HEK293 (cell line): Measurements from ENCODE around the gene PERM1.

Source experiments
- FEZF1 ChIP-seq: fragments of 450-650 bp; formaldehyde crosslinking; IDR thresholded peaks from 2 replicates; pipeline ENCODE4 v1.5.1; 2016; ENCODE audit warnings: missing biosample characterization, missing genetic modification characterization
- HOXA7 ChIP-seq: sonication (generic); formaldehyde crosslinking; IDR thresholded peaks from 2 replicates; pipeline ENCODE4 v1.8.1; 2022; ENCODE audit warnings: missing genetic modification reagents, borderline replicate concordance
- IKZF3 ChIP-seq: fragments of 450-650 bp; IDR thresholded peaks from 2 replicates; pipeline ENCODE4 v1.5.0; 2018; ENCODE audit warnings: missing biosample characterization, mild to moderate bottlenecking, missing genetic modification characterization, moderate library complexity
- KLF9 ChIP-seq: fragments of 450-650 bp; formaldehyde crosslinking; IDR thresholded peaks from 2 replicates; pipeline ENCODE4 v1.5.1; 2016; ENCODE audit warnings: missing biosample characterization, missing genetic modification characterization, low read depth
- OSR2 ChIP-seq: fragments of 450-650 bp; formaldehyde crosslinking; IDR thresholded peaks from 2 replicates; pipeline ENCODE4 v1.5.1; 2016; ENCODE audit warnings: missing biosample characterization, missing genetic modification characterization
- SCRT1 ChIP-seq: fragments of 450-650 bp; formaldehyde crosslinking; IDR thresholded peaks from 2 replicates; pipeline ENCODE4 v1.5.1; 2016; ENCODE audit warnings: missing biosample characterization, missing genetic modification characterization, borderline replicate concordance
- SP2 ChIP-seq: fragments of 450-650 bp; formaldehyde crosslinking; IDR thresholded peaks from 2 replicates; pipeline ENCODE4 v1.5.1; 2016; ENCODE audit warnings: missing biosample characterization, missing genetic modification characterization
- TCF7L2 ChIP-seq: IDR thresholded peaks from 2 replicates; pipeline ENCODE4 v1.6.1; 2011; ENCODE audit warnings: low read depth, mild to moderate bottlenecking, inconsistent platforms, low read length, moderate library complexity, borderline replicate concordance
- ZBTB21 ChIP-seq: fragments of 450-650 bp; formaldehyde crosslinking; IDR thresholded peaks from 2 replicates; pipeline ENCODE4 v1.5.1; 2017; ENCODE audit warnings: missing biosample characterization, missing genetic modification characterization
- ZBTB7A ChIP-seq: fragments of 450-650 bp; formaldehyde crosslinking; IDR thresholded peaks from 2 replicates; pipeline ENCODE4 v1.5.1; 2016; ENCODE audit warnings: low read depth, missing biosample characterization, missing genetic modification characterization
- ZEB2 ChIP-seq: fragments of 450-650 bp; formaldehyde crosslinking; IDR thresholded peaks from 2 replicates; pipeline ENCODE4 v1.5.1; 2016; ENCODE audit warnings: missing biosample characterization, missing genetic modification characterization
- ZNF10 ChIP-seq: fragments of 450-650 bp; formaldehyde crosslinking; IDR thresholded peaks from 2 replicates; pipeline ENCODE4 v1.5.1; 2017; ENCODE audit warnings: missing biosample characterization, missing genetic modification characterization
- ZNF169 ChIP-seq: fragments of 450-650 bp; formaldehyde crosslinking; IDR thresholded peaks from 2 replicates; pipeline ENCODE4 v1.5.1; 2016; ENCODE audit warnings: missing biosample characterization, missing genetic modification characterization
- ZNF18 ChIP-seq: fragments of 450-650 bp; formaldehyde crosslinking; IDR thresholded peaks from 2 replicates; pipeline ENCODE4 v1.5.1; 2016; ENCODE audit warnings: missing biosample characterization, missing genetic modification characterization
- ZNF211 ChIP-seq: fragments of 450-650 bp; formaldehyde crosslinking; IDR thresholded peaks from 2 replicates; pipeline ENCODE4 v1.5.1; 2016; ENCODE audit warnings: low read depth, missing biosample characterization, missing genetic modification characterization
- ZNF23 ChIP-seq: fragments of 450-650 bp; formaldehyde crosslinking; IDR thresholded peaks from 2 replicates; pipeline ENCODE4 v1.5.1; 2016; ENCODE audit warnings: missing biosample characterization, missing genetic modification characterization, borderline replicate concordance
- ZNF341 ChIP-seq: fragments of 450-650 bp; formaldehyde crosslinking; IDR thresholded peaks from 2 replicates; pipeline ENCODE4; 2016; ENCODE audit warnings: low read depth, missing biosample characterization, missing genetic modification characterization
- ZNF433 ChIP-seq: fragments of 450-650 bp; formaldehyde crosslinking; IDR thresholded peaks from 2 replicates; pipeline ENCODE4 v1.5.1; 2016; ENCODE audit warnings: missing biosample characterization, missing genetic modification characterization, low read depth
- ZNF473 ChIP-seq: fragments of 450-650 bp; formaldehyde crosslinking; IDR thresholded peaks from 2 replicates; pipeline ENCODE4 v1.5.1; 2017; ENCODE audit warnings: missing biosample characterization, missing genetic modification characterization
- ZNF510 ChIP-seq: fragments of 450-650 bp; formaldehyde crosslinking; IDR thresholded peaks from 2 replicates; pipeline ENCODE4 v1.5.1; 2018; ENCODE audit warnings: mild to moderate bottlenecking, missing genetic modification characterization, missing biosample characterization; ENCODE audit not compliant: insufficient replicate concordance
- ZNF549 ChIP-seq: fragments of 450-650 bp; IDR thresholded peaks from 2 replicates; pipeline ENCODE4 v1.5.1; 2018; ENCODE audit warnings: missing biosample characterization, missing genetic modification characterization, mild to moderate bottlenecking, inconsistent platforms, moderate library complexity
- ZNF555 ChIP-seq: fragments of 450-650 bp; formaldehyde crosslinking; conservative IDR thresholded peaks from 2 replicates; pipeline ENCODE4 v1.5.1; 2017; ENCODE audit warnings: missing biosample characterization, mild to moderate bottlenecking, missing genetic modification characterization, inconsistent platforms
- ZNF621 ChIP-seq: fragments of 450-650 bp; formaldehyde crosslinking; IDR thresholded peaks from 2 replicates; pipeline ENCODE4 v1.5.1; 2017; ENCODE audit warnings: missing biosample characterization, missing genetic modification characterization
- ZNF664 ChIP-seq: fragments of 450-650 bp; formaldehyde crosslinking; IDR thresholded peaks from 2 replicates; pipeline ENCODE4 v1.5.1; 2016; ENCODE audit warnings: missing biosample characterization, missing genetic modification characterization
- ZNF704 ChIP-seq: fragments of 450-650 bp; formaldehyde crosslinking; IDR thresholded peaks from 2 replicates; pipeline ENCODE4 v1.5.1; 2016; ENCODE audit warnings: missing biosample characterization, missing genetic modification characterization
- ZNF747 ChIP-seq: fragments of 450-650 bp; formaldehyde crosslinking; IDR thresholded peaks from 2 replicates; pipeline ENCODE4 v1.5.1; 2016; ENCODE audit warnings: missing biosample characterization, missing genetic modification characterization
- ZNF777 ChIP-seq: fragments of 450-650 bp; formaldehyde crosslinking; IDR thresholded peaks from 2 replicates; pipeline ENCODE4 v1.5.1; 2017; ENCODE audit warnings: missing biosample characterization, missing genetic modification characterization, borderline replicate concordance
- ZNF843 ChIP-seq: fragments of 450-650 bp; formaldehyde crosslinking; IDR thresholded peaks from 2 replicates; pipeline ENCODE4 v1.5.1; 2016; ENCODE audit warnings: missing biosample characterization, missing genetic modification characterization
- ZSCAN16 ChIP-seq: fragments of 450-650 bp; formaldehyde crosslinking; IDR thresholded peaks from 2 replicates; pipeline ENCODE4 v1.5.1; 2016; ENCODE audit warnings: missing biosample characterization, missing genetic modification characterization
- TF ChIP-seq, protein P1 (sequence below): fragments of 450-650 bp; formaldehyde crosslinking; IDR thresholded peaks from 2 replicates; pipeline ENCODE4 v1.5.1; 2016; ENCODE audit warnings: missing biosample characterization, missing genetic modification characterization, borderline replicate concordance
- TF ChIP-seq, protein P2 (sequence below): fragments of 450-650 bp; formaldehyde crosslinking; IDR thresholded peaks from 2 replicates; pipeline ENCODE4 v1.5.1; 2016; ENCODE audit warnings: missing biosample characterization, missing genetic modification characterization

The PERM1 gene

GRCh38 chr1:935751-936231 is 46.1 kb downstream of the PERM1 start (continued):
- TF ChIP-seq, protein P1, sequence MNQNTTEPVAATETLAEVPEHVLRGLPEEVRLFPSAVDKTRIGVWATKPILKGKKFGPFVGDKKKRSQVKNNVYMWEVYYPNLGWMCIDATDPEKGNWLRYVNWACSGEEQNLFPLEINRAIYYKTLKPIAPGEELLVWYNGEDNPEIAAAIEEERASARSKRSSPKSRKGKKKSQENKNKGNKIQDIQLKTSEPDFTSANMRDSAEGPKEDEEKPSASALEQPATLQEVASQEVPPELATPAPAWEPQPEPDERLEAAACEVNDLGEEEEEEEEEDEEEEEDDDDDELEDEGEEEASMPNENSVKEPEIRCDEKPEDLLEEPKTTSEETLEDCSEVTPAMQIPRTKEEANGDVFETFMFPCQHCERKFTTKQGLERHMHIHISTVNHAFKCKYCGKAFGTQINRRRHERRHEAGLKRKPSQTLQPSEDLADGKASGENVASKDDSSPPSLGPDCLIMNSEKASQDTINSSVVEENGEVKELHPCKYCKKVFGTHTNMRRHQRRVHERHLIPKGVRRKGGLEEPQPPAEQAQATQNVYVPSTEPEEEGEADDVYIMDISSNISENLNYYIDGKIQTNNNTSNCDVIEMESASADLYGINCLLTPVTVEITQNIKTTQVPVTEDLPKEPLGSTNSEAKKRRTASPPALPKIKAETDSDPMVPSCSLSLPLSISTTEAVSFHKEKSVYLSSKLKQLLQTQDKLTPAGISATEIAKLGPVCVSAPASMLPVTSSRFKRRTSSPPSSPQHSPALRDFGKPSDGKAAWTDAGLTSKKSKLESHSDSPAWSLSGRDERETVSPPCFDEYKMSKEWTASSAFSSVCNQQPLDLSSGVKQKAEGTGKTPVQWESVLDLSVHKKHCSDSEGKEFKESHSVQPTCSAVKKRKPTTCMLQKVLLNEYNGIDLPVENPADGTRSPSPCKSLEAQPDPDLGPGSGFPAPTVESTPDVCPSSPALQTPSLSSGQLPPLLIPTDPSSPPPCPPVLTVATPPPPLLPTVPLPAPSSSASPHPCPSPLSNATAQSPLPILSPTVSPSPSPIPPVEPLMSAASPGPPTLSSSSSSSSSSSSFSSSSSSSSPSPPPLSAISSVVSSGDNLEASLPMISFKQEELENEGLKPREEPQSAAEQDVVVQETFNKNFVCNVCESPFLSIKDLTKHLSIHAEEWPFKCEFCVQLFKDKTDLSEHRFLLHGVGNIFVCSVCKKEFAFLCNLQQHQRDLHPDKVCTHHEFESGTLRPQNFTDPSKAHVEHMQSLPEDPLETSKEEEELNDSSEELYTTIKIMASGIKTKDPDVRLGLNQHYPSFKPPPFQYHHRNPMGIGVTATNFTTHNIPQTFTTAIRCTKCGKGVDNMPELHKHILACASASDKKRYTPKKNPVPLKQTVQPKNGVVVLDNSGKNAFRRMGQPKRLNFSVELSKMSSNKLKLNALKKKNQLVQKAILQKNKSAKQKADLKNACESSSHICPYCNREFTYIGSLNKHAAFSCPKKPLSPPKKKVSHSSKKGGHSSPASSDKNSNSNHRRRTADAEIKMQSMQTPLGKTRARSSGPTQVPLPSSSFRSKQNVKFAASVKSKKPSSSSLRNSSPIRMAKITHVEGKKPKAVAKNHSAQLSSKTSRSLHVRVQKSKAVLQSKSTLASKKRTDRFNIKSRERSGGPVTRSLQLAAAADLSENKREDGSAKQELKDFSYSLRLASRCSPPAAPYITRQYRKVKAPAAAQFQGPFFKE (tag by site-specific recombination) = no peak
- TF ChIP-seq ZEB2 (tag by site-specific recombination) (peak; percentile 88), ZNF664 (no peak), IKZF3 (tag by site-specific recombination) (peak; percentile 94), SP2 (tag by site-specific recombination) (0 out of 2 replicates have a peak, but pooled peaks have one; percentile 35), ZNF621 (tag by site-specific recombination) (no peak), ZBTB7A (peak; percentile 82), ZNF704 (no peak), ZNF843 (peak; percentile 69), ZNF510 (tag by site-specific recombination) (no peak), ZNF777 (tag by site-specific recombination) (no peak), ZNF549 (tag by site-specific recombination) (no peak), ZNF23 (tag by site-specific recombination) (no peak), FEZF1 (peak; percentile 55; the same call in 1 of the 2 replicates), ZNF10 (tag by site-specific recombination) (0 out of 2 replicates have a peak, but pooled peaks have one; percentile 26), ZNF211 (tag by site-specific recombination) (no peak), HOXA7 (CRISPR knock-in tag) (no peak), ZSCAN16 (tag by site-specific recombination) (no peak), ZNF341 (tag by site-specific recombination) (peak; percentile 92), ZNF433 (no peak), ZNF473 (tag by site-specific recombination) (no peak), TCF7L2 (no peak), ZNF747 (tag by site-specific recombination) (no peak), KLF9 (tag by site-specific recombination) (peak; percentile 64), ZNF18 (peak; percentile 58; the same call in 1 of the 2 replicates), ZNF555 (tag by site-specific recombination) (no peak), ZBTB21 (tag by site-specific recombination) (no peak), SCRT1 (tag by site-specific recombination) (no peak), ZNF169 (no peak), OSR2 (tag by site-specific recombination) (peak; percentile 99)
- TF ChIP-seq, protein P2, sequence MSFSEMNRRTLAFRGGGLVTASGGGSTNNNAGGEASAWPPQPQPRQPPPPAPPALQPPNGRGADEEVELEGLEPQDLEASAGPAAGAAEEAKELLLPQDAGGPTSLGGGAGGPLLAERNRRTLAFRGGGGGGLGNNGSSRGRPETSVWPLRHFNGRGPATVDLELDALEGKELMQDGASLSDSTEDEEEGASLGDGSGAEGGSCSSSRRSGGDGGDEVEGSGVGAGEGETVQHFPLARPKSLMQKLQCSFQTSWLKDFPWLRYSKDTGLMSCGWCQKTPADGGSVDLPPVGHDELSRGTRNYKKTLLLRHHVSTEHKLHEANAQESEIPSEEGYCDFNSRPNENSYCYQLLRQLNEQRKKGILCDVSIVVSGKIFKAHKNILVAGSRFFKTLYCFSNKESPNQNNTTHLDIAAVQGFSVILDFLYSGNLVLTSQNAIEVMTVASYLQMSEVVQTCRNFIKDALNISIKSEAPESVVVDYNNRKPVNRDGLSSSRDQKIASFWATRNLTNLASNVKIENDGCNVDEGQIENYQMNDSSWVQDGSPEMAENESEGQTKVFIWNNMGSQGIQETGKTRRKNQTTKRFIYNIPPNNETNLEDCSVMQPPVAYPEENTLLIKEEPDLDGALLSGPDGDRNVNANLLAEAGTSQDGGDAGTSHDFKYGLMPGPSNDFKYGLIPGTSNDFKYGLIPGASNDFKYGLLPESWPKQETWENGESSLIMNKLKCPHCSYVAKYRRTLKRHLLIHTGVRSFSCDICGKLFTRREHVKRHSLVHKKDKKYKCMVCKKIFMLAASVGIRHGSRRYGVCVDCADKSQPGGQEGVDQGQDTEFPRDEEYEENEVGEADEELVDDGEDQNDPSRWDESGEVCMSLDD = peak; percentile 43
